ENCODE results near the gene ABCF2. TPM values are rescaled to one million over a fixed set of nuclear protein-coding genes. Genes with fewer than 3 reads are reported as not detected.

The ABCF2 gene
- total RNA-seq, 4 donors from 2014 or later: 10.0 to 30.8 (median 27.8) TPM

- 69 to 83% methylated on average over 1 to 6 of the region's 6 CpGs for WGBS, 2 donors (ENCODE audit: low coverage in 1 of 2)
- H3K9me3 ChIP-seq: no peaks in the 10 kb centered on the region
- no peak for TF ChIP-seq POLR2A (IDR thresholded peaks at IDR 0.05)
- no peak for TF ChIP-seq EP300 (IDR thresholded peaks at IDR 0.05; ENCODE audit: low read depth)
- TF ChIP-seq POLR2AphosphoS5 (IDR thresholded peaks at IDR 0.05): no peak
- no peak for TF ChIP-seq CTCF (IDR thresholded peaks at IDR 0.05)
- in situ Hi-C loops (cut with MboI; ENCODE audit: low pct_ligation_motif_present in 1 of 4, low pct_unique_long_range_greater_than_20kb in 1 of 4, low sequenced_read_pairs in 3 of 4): no loop called here
- H3K4me3 ChIP-seq: no peak overlapping the region
- H3K36me3 ChIP-seq: no peaks in the 10 kb centered on the region
- no peak for DNase-seq
- intact Hi-C loops (cut with DNase I; ENCODE audit: low total_unique reads): no loop called here
- H3K27ac ChIP-seq: no peak overlapping the region
- H3K27me3 ChIP-seq: peaks cover 30% of the 10 kb centered on the region
- no peaks in the 10 kb centered on the region for H3K4me1 ChIP-seq
Observed at GRCh38 chr7:151205730-151206129, 21.3 kb downstream of the ABCF2 start.

GRCh38 chr7:151204383-151205032, 22.5 kb downstream of the ABCF2 start:
- DNase-seq: no peak
- Histone ChIP-seq H3K36me3 (no peaks in the 10 kb centered on the region), H3K27me3 (peaks cover 30% of the 10 kb centered on the region), H3K4me1 (peaks cover 0 to 1% (median 0%) of the 10 kb centered on the region in 4 donors), H3K27ac (no peak overlapping the region), H3K4me3 (no peak overlapping the region), H3K9me3 (no peaks in the 10 kb centered on the region)
- in situ Hi-C loops (cut with MboI; ENCODE audit: low pct_ligation_motif_present in 1 of 4, low pct_unique_long_range_greater_than_20kb in 1 of 4, low sequenced_read_pairs in 3 of 4) (no loop called here), intact Hi-C loops (cut with DNase I; ENCODE audit: low total_unique reads) (no loop called here)
- WGBS, 2 donors (ENCODE audit: low coverage in 1 of 2): 73 to 90% methylated on average over 2 to 42 of the region's 48 CpGs
- TF ChIP-seq CTCF (IDR thresholded peaks at IDR 0.05): peak in 1 of 5 experiments; percentile 18
- TF ChIP-seq EP300 (IDR thresholded peaks at IDR 0.05; ENCODE audit: low read depth): no peak

GRCh38 chr7:151202836-151203235, 24.2 kb downstream of the ABCF2 start:
- TF ChIP-seq POLR2AphosphoS5 (IDR thresholded peaks at IDR 0.05) (no peak), POLR2A (IDR thresholded peaks at IDR 0.05) (no peak), EP300 (IDR thresholded peaks at IDR 0.05; ENCODE audit: low read depth) (no peak), CTCF (IDR thresholded peaks at IDR 0.05) (no peak)
- Histone ChIP-seq H3K27me3 (peaks cover 30% of the 10 kb centered on the region), H3K36me3 (no peaks in the 10 kb centered on the region), H3K4me1 (peaks cover 0 to 4% (median 0%) of the 10 kb centered on the region in 4 donors), H3K4me3 (no peak overlapping the region), H3K27ac (no peak overlapping the region), H3K9me3 (no peaks in the 10 kb centered on the region)
- no peak for DNase-seq
- in situ Hi-C loops (cut with MboI; ENCODE audit: low pct_ligation_motif_present in 1 of 4, low pct_unique_long_range_greater_than_20kb in 1 of 4, low sequenced_read_pairs in 3 of 4) (no loop called here), intact Hi-C loops (cut with DNase I; ENCODE audit: low total_unique reads) (no loop called here)
- 95% methylated on average over 9 of the region's 9 CpGs; no CpG with 5 or more reads in 1 of the 2 donors for WGBS, 2 donors (ENCODE audit: low coverage in 1 of 2)

- no peaks in the 10 kb centered on the region for H3K36me3 ChIP-seq
Observed at GRCh38 chr7:151201751-151202150, 25.3 kb downstream of the ABCF2 start.

More at GRCh38 chr7:151201751-151202150, 25.3 kb downstream of the ABCF2 start:
- intact Hi-C loops (cut with DNase I; ENCODE audit: low total_unique reads) (no loop called here), in situ Hi-C loops (cut with MboI; ENCODE audit: low pct_ligation_motif_present in 1 of 4, low pct_unique_long_range_greater_than_20kb in 1 of 4, low sequenced_read_pairs in 3 of 4) (no loop called here)
- TF ChIP-seq EP300 (IDR thresholded peaks at IDR 0.05; ENCODE audit: low read depth) (no peak), POLR2AphosphoS5 (IDR thresholded peaks at IDR 0.05) (no peak), CTCF (IDR thresholded peaks at IDR 0.05) (no peak), POLR2A (IDR thresholded peaks at IDR 0.05) (no peak)
- peaks cover 0 to 4% (median 0%) of the 10 kb centered on the region in 4 donors for H3K4me1 ChIP-seq
- no peak for DNase-seq
- no peak overlapping the region for H3K4me3 ChIP-seq
- WGBS, 2 donors (ENCODE audit: low coverage in 1 of 2): 78% methylated on average over 4 of the region's 4 CpGs; no CpG with 5 or more reads in 1 of the 2 donors
- no peak overlapping the region for H3K27ac ChIP-seq
- H3K27me3 ChIP-seq: peaks cover 25% of the 10 kb centered on the region
- H3K9me3 ChIP-seq: no peaks in the 10 kb centered on the region
